H9 (cell line): Measurements from ENCODE around the gene DPRX. TPM values are rescaled to one million over a fixed set of nuclear protein-coding genes. Genes with fewer than 3 reads are reported as not detected.

ENCODE experiments used
- DNase-seq: peaks from one replicate; pipeline ENCODE4 v3.0.0-alpha.2; 2017
- H2AFZ ChIP-seq: one replicate; pipeline ENCODE4 v1.6.1; 2013; ENCODE audit warnings: mild to moderate bottlenecking, low read length, control low read depth, moderate library complexity
- H2AK5ac ChIP-seq: 2 replicates; pipeline ENCODE4 v1.6.1; 2013; ENCODE audit warnings: low read length, control low read depth, mixed read lengths; ENCODE audit not compliant: insufficient read length
- H2BK120ac ChIP-seq: one replicate; pipeline ENCODE4 v1.6.1; 2013; ENCODE audit warnings: low read depth, mild to moderate bottlenecking, low read length, control low read depth, inconsistent platforms; ENCODE audit not compliant: poor library complexity, severe bottlenecking
- H2BK12ac ChIP-seq: 2 replicates; pipeline ENCODE4 v1.6.1; 2013; ENCODE audit warnings: low read length, control low read depth, mixed read lengths, low read depth; ENCODE audit not compliant: insufficient read length
- H2BK15ac ChIP-seq: 2 replicates; pipeline ENCODE4 v1.6.1; 2013; ENCODE audit warnings: low read depth, low read length, control low read depth
- H2BK20ac ChIP-seq: one replicate; pipeline ENCODE4 v1.6.1; 2013; ENCODE audit warnings: low read depth, mild to moderate bottlenecking, low read length, control low read depth, inconsistent platforms; ENCODE audit not compliant: poor library complexity, severe bottlenecking
- H2BK5ac ChIP-seq: 2 replicates; pipeline ENCODE4 v1.6.1; 2013; ENCODE audit warnings: low read length, control low read depth, mixed read lengths; ENCODE audit not compliant: insufficient read length
- H3K14ac ChIP-seq: 2 replicates; pipeline ENCODE4 v1.6.1; 2013; ENCODE audit warnings: low read length, control low read depth; ENCODE audit not compliant: insufficient read depth
- H3K18ac ChIP-seq: 2 replicates; pipeline ENCODE4 v1.6.1; 2013; ENCODE audit warnings: low read depth, mild to moderate bottlenecking, mixed read lengths, low read length, control low read depth; ENCODE audit not compliant: insufficient read length
- H3K23ac ChIP-seq: 2 replicates; pipeline ENCODE4 v1.6.1; 2013; ENCODE audit warnings: low read length, control low read depth, mixed read lengths, low read depth; ENCODE audit not compliant: insufficient read length
- H3K23me2 ChIP-seq: 2 replicates; pipeline ENCODE4 v1.6.1; 2013; ENCODE audit warnings: low read depth, mild to moderate bottlenecking, mixed read lengths, low read length, control low read depth; ENCODE audit not compliant: insufficient read length, poor library complexity, severe bottlenecking
- H3K27ac ChIP-seq: 2 replicates; pipeline ENCODE4 v1.5.1; 2013; ENCODE audit warnings: low read length, control low read depth, mixed read lengths, low read depth; ENCODE audit not compliant: insufficient read length
- H3K27me3 ChIP-seq: 2 replicates; pipeline ENCODE4 v1.6.1; 2013; ENCODE audit warnings: low read length, control low read depth, inconsistent platforms; ENCODE audit not compliant: insufficient read depth
- H3K4ac ChIP-seq: 2 replicates; pipeline ENCODE4 v1.6.1; 2013; ENCODE audit warnings: low read depth, mild to moderate bottlenecking, control low read depth, inconsistent platforms, low read length, moderate library complexity
- H3K4me1 ChIP-seq: 2 replicates; pipeline ENCODE4 v1.6.1; 2013; ENCODE audit warnings: low read length, control low read depth, inconsistent platforms; ENCODE audit not compliant: insufficient read depth
- H3K4me2 ChIP-seq: 2 replicates; pipeline ENCODE4 v1.6.1; 2013; ENCODE audit warnings: low read length, control low read depth, mixed read lengths; ENCODE audit not compliant: insufficient read length, insufficient read depth
- H3K56ac ChIP-seq: 2 replicates; pipeline ENCODE4 v1.6.1; 2013; ENCODE audit warnings: low read depth, mild to moderate bottlenecking, mixed read lengths, low read length, control low read depth; ENCODE audit not compliant: insufficient read length
- H3K79me1 ChIP-seq: 2 replicates; pipeline ENCODE4 v1.6.1; 2013; ENCODE audit warnings: low read depth, mild to moderate bottlenecking, moderate library complexity, low read length, control low read depth, inconsistent platforms; ENCODE audit not compliant: insufficient read depth, poor library complexity, severe bottlenecking
- H3K79me2 ChIP-seq: 2 replicates; pipeline ENCODE4 v1.6.1; 2013; ENCODE audit warnings: low read length, control low read depth, inconsistent platforms; ENCODE audit not compliant: insufficient read depth
- H3K9ac ChIP-seq: 2 replicates; pipeline ENCODE4 v1.6.1; 2013; ENCODE audit warnings: low read length, control low read depth, mixed read lengths; ENCODE audit not compliant: insufficient read length; ENCODE audit errors: extremely low read depth
- H3K9me3 ChIP-seq: one replicate; pipeline ENCODE4 v1.6.1; 2013; ENCODE audit warnings: low read depth, low read length, inconsistent platforms; ENCODE audit not compliant: control insufficient read depth
- H3T11ph ChIP-seq: one replicate; pipeline ENCODE4 v1.6.1; 2013; ENCODE audit warnings: mild to moderate bottlenecking, low read length, control low read depth, inconsistent platforms
- H4K20me1 ChIP-seq: one replicate; pipeline ENCODE4 v1.6.1; 2013; ENCODE audit not compliant: control insufficient read depth, insufficient read length, insufficient read depth
- H4K5ac ChIP-seq: 2 replicates; pipeline ENCODE4 v1.6.1; 2013; ENCODE audit warnings: low read depth, mild to moderate bottlenecking, mixed read lengths, low read length, control low read depth; ENCODE audit not compliant: insufficient read length
- H4K8ac ChIP-seq: replicated peaks from 2 replicates; pipeline ENCODE4 v1.6.1; 2013; ENCODE audit warnings: low read length, control low read depth, mixed read lengths, low read depth; ENCODE audit not compliant: insufficient read length
- H4K91ac ChIP-seq: 2 replicates; pipeline ENCODE4 v1.6.1; 2013; ENCODE audit warnings: low read depth, mild to moderate bottlenecking, moderate library complexity, mixed read lengths, low read length, control low read depth; ENCODE audit not compliant: insufficient read length
- H3K27ac Mint-ChIP-seq, 3 experiments: 2 replicates in 2 of 3; 3 replicates in 1 of 3; pipeline ENCODE4 v1.8.0; 2020 to 2021; ENCODE audit warnings: mixed read lengths in 3 of 3, mild to moderate bottlenecking in 1 of 3, moderate library complexity in 1 of 3
- H3K27me3 Mint-ChIP-seq: 2 replicates; pipeline ENCODE4 v1.8.0; 2021; ENCODE audit warnings: low read depth, mild to moderate bottlenecking, moderate library complexity, mixed read lengths
- H3K36me3 Mint-ChIP-seq, 3 experiments: 2 replicates in 2 of 3; 3 replicates in 1 of 3; pipeline ENCODE4 v1.8.0; 2020 to 2021; ENCODE audit warnings: low read depth in 3 of 3, mixed read lengths in 3 of 3; ENCODE audit not compliant: insufficient read depth in 1 of 3
- H3K4me1 Mint-ChIP-seq, 2 experiments: 2 replicates each; pipeline ENCODE4 v1.8.0; 2020; ENCODE audit warnings: mixed read lengths in 2 of 2
- H3K4me3 Mint-ChIP-seq, 2 experiments: 2 replicates in 1 of 2; 3 replicates in 1 of 2; pipeline ENCODE4 v1.8.0; 2020 to 2021; ENCODE audit warnings: mild to moderate bottlenecking in 2 of 2, mixed read lengths in 2 of 2, moderate library complexity in 1 of 2
- H3K9me3 Mint-ChIP-seq, 2 experiments: 2 replicates in 1 of 2; 3 replicates in 1 of 2; pipeline ENCODE4 v1.8.0; 2020; ENCODE audit warnings: mild to moderate bottlenecking in 2 of 2, mixed read lengths in 2 of 2, moderate library complexity in 1 of 2
- CTCF ChIP-seq: fragments of 200-600 bp; sonication (generic); conservative IDR thresholded peaks from 3 replicates; pipeline ENCODE4 v1.8.0; 2021; ENCODE audit warnings: antibody characterized with exemption, mild to moderate bottlenecking
- WGBS: extraction: QIAGEN DNeasy Blood & Tissue Kit; methylation state at CpG from one replicate; pipeline ENCODE4 v1.1.7; 2013; ENCODE audit warnings: missing lambda C conversion rate, low lambda C conversion rate, mixed read lengths; ENCODE audit not compliant: insufficient read length; ENCODE audit errors: extremely low coverage; 5-methylcytosine and 5-hydroxymethylcytosine counted together
- total RNA-seq: library from RNA; stranded (reverse); gene quantifications from 2 replicates; pipeline ENCODE4 v1.2.1, GENCODE V29; 2021

Gene DPRX
- total RNA-seq, 1 experiment from 2014 or later = not detected

GRCh38 chr19:53639471-53639870 lies 7.7 kb downstream of the DPRX start:
- no peaks in the 10 kb centered on the region for H3K79me2 ChIP-seq
- no peak overlapping the region for H2AFZ ChIP-seq
- no peak overlapping the region for H3K9ac ChIP-seq
- no peak overlapping the region for H3K14ac ChIP-seq
- no peaks in the 10 kb centered on the region for H3K23me2 ChIP-seq
- H3K9me3 Mint-ChIP-seq = no peaks in the 10 kb centered on the region
- peak overlapping the region in 1 of 3 experiments; percentile 28; a peak in 2 of 7 replicates for H3K27ac Mint-ChIP-seq
- H4K20me1 ChIP-seq = no peaks in the 10 kb centered on the region
- H3K79me1 ChIP-seq = no peaks in the 10 kb centered on the region
- H3K27ac ChIP-seq = no peak overlapping the region
- H3K56ac ChIP-seq = no peak overlapping the region
- no peak overlapping the region for H3K4me2 ChIP-seq
- H2BK15ac ChIP-seq = no peak overlapping the region
- H3K27me3 Mint-ChIP-seq = no peaks in the 10 kb centered on the region
- no peak overlapping the region for H3K23ac ChIP-seq
- no peak overlapping the region for H2BK20ac ChIP-seq
- no peak overlapping the region for H4K91ac ChIP-seq
- H3K36me3 Mint-ChIP-seq = no peaks in the 10 kb centered on the region
- no peak overlapping the region for H2AK5ac ChIP-seq
- no peak overlapping the region for H3K4ac ChIP-seq
- no peak overlapping the region for H2BK12ac ChIP-seq
- no peak overlapping the region for H3K18ac ChIP-seq
- no peak overlapping the region for H2BK120ac ChIP-seq
- no peak overlapping the region for H4K5ac ChIP-seq
- peaks cover 38 to 42% of the 10 kb centered on the region in 2 experiments for H3K4me1 Mint-ChIP-seq
- H3K4me3 Mint-ChIP-seq = no peak overlapping the region
- no peaks in the 10 kb centered on the region for H3K27me3 ChIP-seq
- TF ChIP-seq CTCF = no peak
- peaks cover 7% of the 10 kb centered on the region for H3K4me1 ChIP-seq
- no peaks in the 10 kb centered on the region for H3K9me3 ChIP-seq
- no CpG with 5 or more reads among the region's 7 CpGs for WGBS
- H4K8ac ChIP-seq = no peak overlapping the region
- H2BK5ac ChIP-seq = no peak overlapping the region
- no peak for DNase-seq
- H3T11ph ChIP-seq = no peak overlapping the region
